HG03097 (cell line): Measurements from ENCODE around the gene PTX4.

Experiments
- ATAC-seq: cut with Tn5 transposase; IDR thresholded peaks from one replicate; pipeline ENCODE4 v1.9.1; 2021; ENCODE audit not compliant: unreplicated experiment, low FRiP score

Gene PTX4

GRCh38 chr16:1488619-1489018 is at the start of gene PTX4:
PTX4 (minus strand) TSS chr16:1488944; CDS start chr16:1488909, 35 bp downstream.
- ATAC-seq: no peak

- no peak for ATAC-seq
Observed at GRCh38 chr16:1537763-1538289, 49.1 kb upstream of the PTX4 start.

- no peak for ATAC-seq
Observed at GRCh38 chr16:1537138-1537577, 48.4 kb upstream of the PTX4 start.

- no peak for ATAC-seq
Observed at GRCh38 chr16:1536601-1537000, 47.9 kb upstream of the PTX4 start.

- no peak for ATAC-seq
Observed at GRCh38 chr16:1535391-1536291, 46.9 kb upstream of the PTX4 start.

- ATAC-seq: no peak
Observed at GRCh38 chr16:1534021-1535020, 45.6 kb upstream of the PTX4 start.

GRCh38 chr16:1533443-1533951 is 44.8 kb upstream of the PTX4 start, which contains the start of gene TMEM204:
TMEM204 (plus strand) TSS chr16:1533666; CDS start chr16:1534276, 610 bp downstream.
- no peak for ATAC-seq

GRCh38 chr16:1532771-1533170 is 44.0 kb upstream of the PTX4 start:
- ATAC-seq: no peak

- ATAC-seq: no peak
Observed at GRCh38 chr16:1532081-1532760, 43.5 kb upstream of the PTX4 start.

- no peak for ATAC-seq
Observed at GRCh38 chr16:1531638-1531910, 42.8 kb upstream of the PTX4 start.

- ATAC-seq: no peak
Observed at GRCh38 chr16:1530883-1531637, 42.3 kb upstream of the PTX4 start.

GRCh38 chr16:1530349-1530882 is 41.7 kb upstream of the PTX4 start:
- no peak for ATAC-seq

- no peak for ATAC-seq
Observed at GRCh38 chr16:1528921-1529537, 40.3 kb upstream of the PTX4 start.

GRCh38 chr16:1527836-1528811 is 39.4 kb upstream of the PTX4 start:
- ATAC-seq: no peak

- no peak for ATAC-seq
Observed at GRCh38 chr16:1526608-1527555, 38.1 kb upstream of the PTX4 start.

- ATAC-seq: no peak
Observed at GRCh38 chr16:1525871-1526607, 37.3 kb upstream of the PTX4 start.
